Measurements from ENCODE around the gene PDE4D. TPM values are rescaled to one million over a fixed set of nuclear protein-coding genes. Genes with fewer than 3 reads are reported as not detected.

The PDE4D gene
- total RNA-seq, 4 donors from 2014 or later: 35.0 to 121 (median 63.4) TPM

GRCh38 chr5:59357381-59357977 lies 536.0 kb downstream of the PDE4D start:
- H3K4me1 ChIP-seq: peaks cover 7 to 60% (median 8%) of the 10 kb centered on the region in 3 donors
- no peaks in the 10 kb centered on the region for H3K9me3 ChIP-seq
- TF ChIP-seq POLR2A (IDR thresholded peaks at IDR 0.05) (no peak), POLR2AphosphoS5 (IDR thresholded peaks at IDR 0.05) (no peak), CTCF (IDR thresholded peaks at IDR 0.05) (no peak), EP300 (IDR thresholded peaks at IDR 0.05) (no peak)
- H3K27me3 ChIP-seq: no peaks in the 10 kb centered on the region
- WGBS, 2 donors (ENCODE audit: low coverage in 1 of 2): 9 to 32% methylated on average over 8 of the region's 8 CpGs
- peak overlapping the region; percentile 68 to 78 (median 74) for H3K27ac ChIP-seq
- no peak for ATAC-seq
- H3K4me3 ChIP-seq: peak overlapping the region in 1 of 2 donors; percentile 1
- H3K36me3 ChIP-seq: no peaks in the 10 kb centered on the region

- WGBS, 2 donors (ENCODE audit: low coverage in 1 of 2): 40 to 41% methylated on average over 8 to 11 of the region's 12 CpGs
- peak; percentile 42 for ATAC-seq
- Histone ChIP-seq H3K4me3 (no peak overlapping the region), H3K9me3 (no peaks in the 10 kb centered on the region), H3K27ac (peak overlapping the region; percentile 68 to 78 (median 74)), H3K4me1 (peaks cover 7 to 66% (median 9%) of the 10 kb centered on the region in 3 donors), H3K27me3 (no peaks in the 10 kb centered on the region), H3K36me3 (no peaks in the 10 kb centered on the region)
- peak in 1 of 4 experiments; percentile 24 for TF ChIP-seq CTCF (IDR thresholded peaks at IDR 0.05)
- TF ChIP-seq POLR2AphosphoS5 (IDR thresholded peaks at IDR 0.05): no peak
Measured at GRCh38 chr5:59356813-59357380, 536.6 kb downstream of the PDE4D start.

- WGBS, 2 donors (ENCODE audit: low coverage in 1 of 2): 77 to 79% methylated on average over 1 of the region's 1 CpG
- Histone ChIP-seq H3K9me3 (no peaks in the 10 kb centered on the region), H3K27me3 (no peaks in the 10 kb centered on the region), H3K27ac (no peak overlapping the region), H3K4me3 (no peak overlapping the region), H3K36me3 (no peaks in the 10 kb centered on the region), H3K4me1 (peaks cover 7 to 86% (median 13%) of the 10 kb centered on the region in 3 donors)
- TF ChIP-seq POLR2A (IDR thresholded peaks at IDR 0.05) (no peak), CTCF (IDR thresholded peaks at IDR 0.05) (no peak), POLR2AphosphoS5 (IDR thresholded peaks at IDR 0.05) (no peak), EP300 (IDR thresholded peaks at IDR 0.05) (no peak)
- no peak for ATAC-seq
Measured at GRCh38 chr5:59354811-59355210, 538.7 kb downstream of the PDE4D start.

- 78 to 83% methylated on average over 5 of the region's 5 CpGs for WGBS, 2 donors (ENCODE audit: low coverage in 1 of 2)
- no peak for TF ChIP-seq EP300 (IDR thresholded peaks at IDR 0.05)
- TF ChIP-seq POLR2A (IDR thresholded peaks at IDR 0.05): no peak
- TF ChIP-seq CTCF (IDR thresholded peaks at IDR 0.05): no peak
- no peak for ATAC-seq
- Histone ChIP-seq H3K27me3 (no peaks in the 10 kb centered on the region), H3K36me3 (no peaks in the 10 kb centered on the region), H3K27ac (no peak overlapping the region), H3K9me3 (no peaks in the 10 kb centered on the region), H3K4me1 (peaks cover 7 to 84% (median 13%) of the 10 kb centered on the region in 3 donors), H3K4me3 (no peak overlapping the region)
Measured at GRCh38 chr5:59354274-59354673, 539.3 kb downstream of the PDE4D start.
